ENCODE measurements around the gene PPP1CA.
"Not testable (repeated sequence)": the region's sequence is repeated elsewhere in the genome, so short reads cannot be mapped to it uniquely, and the experiment has no call there.

Gene PPP1CA

GRCh38 chr11:67404515-67405195 lies 3.0 kb upstream of the PPP1CA start:
- Histone ChIP-seq H3K4me3 (ENCODE audit: low read length) (peak overlapping the region; percentile 93), H4K20me1 (ENCODE audit: control insufficient read depth, insufficient read depth, low read depth, low read length) (peaks cover 7% of the 10 kb centered on the region; the same call in 1 of the 2 replicates), H3F3A (ENCODE audit: control insufficient read depth, insufficient read depth) (peaks cover 21% of the 10 kb centered on the region), H3K4me2 (ENCODE audit: low read length) (peak overlapping the region; percentile 80), H3K36me3 (ENCODE audit: control insufficient read depth, low read length) (peaks cover 72% of the 10 kb centered on the region), H3K4me1 (ENCODE audit: control insufficient read depth, low read length) (peaks cover 79% of the 10 kb centered on the region), H3K27ac (ENCODE audit: low read depth, low read length) (peak overlapping the region; percentile 96), H3K27me3 (ENCODE audit: control insufficient read depth, low read length) (no peaks in the 10 kb centered on the region), H3K9me2 (replicated peaks; ENCODE audit: control insufficient read depth, low read length) (no peaks in the 10 kb centered on the region), H3K79me2 (ENCODE audit: control insufficient read depth, low read length) (peaks cover 64% of the 10 kb centered on the region), H3K9me3 (ENCODE audit: control insufficient read depth, insufficient read depth, low read length) (no peaks in the 10 kb centered on the region)
- TF ChIP-seq EZH2phosphoT487 (IDR thresholded peaks at IDR 0.05; ENCODE audit: borderline replicate concordance, low read length) (no peak), CTCF (IDR thresholded peaks at IDR 0.05; ENCODE audit: low read depth, low read length, poor library complexity, severe bottlenecking) (no peak)

- Histone ChIP-seq H3F3A (ENCODE audit: control insufficient read depth, insufficient read depth) (peaks cover 11% of the 10 kb centered on the region; the same call in 1 of the 2 replicates), H3K4me2 (ENCODE audit: low read length) (peak overlapping the region; percentile 80), H3K4me1 (ENCODE audit: control insufficient read depth, low read length) (peaks cover 73% of the 10 kb centered on the region), H3K4me3 (ENCODE audit: low read length) (peak overlapping the region; percentile 93), H3K27ac (ENCODE audit: low read depth, low read length) (peak overlapping the region; percentile 96), H3K79me2 (ENCODE audit: control insufficient read depth, low read length) (peaks cover 78% of the 10 kb centered on the region), H3K36me3 (ENCODE audit: control insufficient read depth, low read length) (peaks cover 74% of the 10 kb centered on the region)
- not testable (repeated sequence) for H3K9me3 ChIP-seq (ENCODE audit: control insufficient read depth, insufficient read depth, low read length); H3K9me2 ChIP-seq (replicated peaks; ENCODE audit: control insufficient read depth, low read length); H4K20me1 ChIP-seq (ENCODE audit: control insufficient read depth, insufficient read depth, low read depth, low read length); H3K27me3 ChIP-seq (ENCODE audit: control insufficient read depth, low read length)
These were observed 1.4 kb upstream of the PPP1CA start for GRCh38 chr11:67403085-67403484.

GRCh38 chr11:67402192-67402839 lies 658 bp upstream of the PPP1CA start:
- H3K9me3 ChIP-seq (ENCODE audit: control insufficient read depth, insufficient read depth, low read length); H3K9me2 ChIP-seq (replicated peaks; ENCODE audit: control insufficient read depth, low read length); H4K20me1 ChIP-seq (ENCODE audit: control insufficient read depth, insufficient read depth, low read depth, low read length); H3K27me3 ChIP-seq (ENCODE audit: control insufficient read depth, low read length): not testable (repeated sequence)
- peaks cover 73% of the 10 kb centered on the region for H3K4me1 ChIP-seq (ENCODE audit: control insufficient read depth, low read length)
- peak overlapping the region; percentile 64 for H3K4me3 ChIP-seq (ENCODE audit: low read length)
- H3K4me2 ChIP-seq (ENCODE audit: low read length): peak overlapping the region; percentile 80
- H3K36me3 ChIP-seq (ENCODE audit: control insufficient read depth, low read length): peaks cover 75% of the 10 kb centered on the region
- peaks cover 80% of the 10 kb centered on the region for H3K79me2 ChIP-seq (ENCODE audit: control insufficient read depth, low read length)
- H3F3A ChIP-seq (ENCODE audit: control insufficient read depth, insufficient read depth): peaks cover 10% of the 10 kb centered on the region; the same call in 1 of the 2 replicates
- H3K27ac ChIP-seq (ENCODE audit: low read depth, low read length): peak overlapping the region; percentile 96

GRCh38 chr11:67400942-67401494 lies 640 bp downstream of the PPP1CA start:
- Histone ChIP-seq H3K27ac (ENCODE audit: low read depth, low read length) (peak overlapping the region; percentile 76), H3K36me3 (ENCODE audit: control insufficient read depth, low read length) (peaks cover 75% of the 10 kb centered on the region), H3F3A (ENCODE audit: control insufficient read depth, insufficient read depth) (peaks cover 10% of the 10 kb centered on the region; the same call in 1 of the 2 replicates), H3K4me1 (ENCODE audit: control insufficient read depth, low read length) (peaks cover 70% of the 10 kb centered on the region), H3K9me3 (ENCODE audit: control insufficient read depth, insufficient read depth, low read length) (no peaks in the 10 kb centered on the region), H4K20me1 (ENCODE audit: control insufficient read depth, insufficient read depth, low read depth, low read length) (peaks cover 7% of the 10 kb centered on the region; the same call in 1 of the 2 replicates), H3K79me2 (ENCODE audit: control insufficient read depth, low read length) (peaks cover 86% of the 10 kb centered on the region), H3K9me2 (replicated peaks; ENCODE audit: control insufficient read depth, low read length) (no peaks in the 10 kb centered on the region), H3K27me3 (ENCODE audit: control insufficient read depth, low read length) (no peaks in the 10 kb centered on the region), H3K4me2 (ENCODE audit: low read length) (peak overlapping the region; percentile 82), H3K4me3 (ENCODE audit: low read length) (peak overlapping the region; percentile 92)
- TF ChIP-seq CTCF (IDR thresholded peaks at IDR 0.05; ENCODE audit: low read depth, low read length, poor library complexity, severe bottlenecking) (no peak), EZH2phosphoT487 (IDR thresholded peaks at IDR 0.05; ENCODE audit: borderline replicate concordance, low read length) (no peak)

Measured in DOHH2 (cell line).